ENCODE measurements around the gene CCDC8. TPM values are rescaled to one million over a fixed set of nuclear protein-coding genes. Genes with fewer than 3 reads are reported as not detected.
A peak's percentile ranks its signal among the peaks of the same experiment; 100 is the strongest.
"Not testable (repeated sequence)": the region's sequence is repeated elsewhere in the genome, so short reads cannot be mapped to it uniquely, and the experiment has no call there.

The CCDC8 gene
- total RNA-seq, 1 experiment from 2014 or later, result 27.5 TPM

DNA sequence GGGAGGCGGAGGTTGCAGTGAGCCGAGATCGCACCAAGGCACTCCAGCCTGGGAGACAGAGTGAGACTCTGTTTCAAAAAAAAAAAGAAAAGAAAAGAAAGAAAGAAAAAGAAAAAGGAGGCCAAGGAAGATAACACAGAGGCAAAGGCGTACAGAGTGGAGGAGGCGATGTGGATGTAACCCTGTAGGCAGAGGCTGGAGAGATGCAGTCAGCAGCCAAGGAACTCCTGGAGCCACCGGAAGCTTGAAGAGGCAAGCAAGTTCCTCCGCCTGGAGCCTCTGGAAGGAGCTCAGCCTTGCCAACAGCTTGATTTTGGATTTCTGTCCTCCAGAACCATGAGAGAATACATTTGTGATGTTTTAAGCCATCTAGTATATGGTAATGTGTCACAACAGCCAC, 6.7 kb upstream of the CCDC8 start:
- no peak overlapping the region for H3T11ph ChIP-seq (ENCODE audit: low read length)
- H3K14ac ChIP-seq (ENCODE audit: insufficient read depth, low read length), result no peak overlapping the region
- no peak overlapping the region for H2AFZ ChIP-seq (ENCODE audit: low read length)
- H4K8ac ChIP-seq (replicated peaks; ENCODE audit: insufficient read length, low read depth, low read length), result no peak overlapping the region
- no peak overlapping the region for H3K56ac ChIP-seq (ENCODE audit: insufficient read length, low read depth, low read length)
- TF ChIP-seq, protein P1, sequence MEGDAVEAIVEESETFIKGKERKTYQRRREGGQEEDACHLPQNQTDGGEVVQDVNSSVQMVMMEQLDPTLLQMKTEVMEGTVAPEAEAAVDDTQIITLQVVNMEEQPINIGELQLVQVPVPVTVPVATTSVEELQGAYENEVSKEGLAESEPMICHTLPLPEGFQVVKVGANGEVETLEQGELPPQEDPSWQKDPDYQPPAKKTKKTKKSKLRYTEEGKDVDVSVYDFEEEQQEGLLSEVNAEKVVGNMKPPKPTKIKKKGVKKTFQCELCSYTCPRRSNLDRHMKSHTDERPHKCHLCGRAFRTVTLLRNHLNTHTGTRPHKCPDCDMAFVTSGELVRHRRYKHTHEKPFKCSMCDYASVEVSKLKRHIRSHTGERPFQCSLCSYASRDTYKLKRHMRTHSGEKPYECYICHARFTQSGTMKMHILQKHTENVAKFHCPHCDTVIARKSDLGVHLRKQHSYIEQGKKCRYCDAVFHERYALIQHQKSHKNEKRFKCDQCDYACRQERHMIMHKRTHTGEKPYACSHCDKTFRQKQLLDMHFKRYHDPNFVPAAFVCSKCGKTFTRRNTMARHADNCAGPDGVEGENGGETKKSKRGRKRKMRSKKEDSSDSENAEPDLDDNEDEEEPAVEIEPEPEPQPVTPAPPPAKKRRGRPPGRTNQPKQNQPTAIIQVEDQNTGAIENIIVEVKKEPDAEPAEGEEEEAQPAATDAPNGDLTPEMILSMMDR (conservative IDR thresholded peaks at IDR 0.05), result no peak
- Mint-ChIP-seq H3K4me3 (no peak overlapping the region), H3K27me3 (ENCODE audit: low read depth) (peaks cover 6% of the 10 kb centered on the region), H3K27ac (no peak overlapping the region), H3K36me3 (ENCODE audit: insufficient read depth in 1 of 3, low read depth in 3 of 3) (no peaks in the 10 kb centered on the region), H3K4me1 (peaks cover 13 to 20% of the 10 kb centered on the region in 2 experiments), H3K9me3 (no peaks in the 10 kb centered on the region; a peak in 2 of 5 replicates)
- H3K79me1 ChIP-seq (ENCODE audit: insufficient read depth, low read depth, low read length, poor library complexity, severe bottlenecking), result no peaks in the 10 kb centered on the region
- DNase-seq, result no peak
- no peak overlapping the region for H2BK12ac ChIP-seq (ENCODE audit: insufficient read length, low read depth, low read length)
- no peak overlapping the region for H2BK5ac ChIP-seq (ENCODE audit: insufficient read length, low read length)
- no peaks in the 10 kb centered on the region for H4K20me1 ChIP-seq (ENCODE audit: control insufficient read depth, insufficient read depth, insufficient read length)
- H3K23ac ChIP-seq (ENCODE audit: insufficient read length, low read depth, low read length), result no peak overlapping the region
- H3K23me2 ChIP-seq (ENCODE audit: insufficient read length, low read depth, low read length, poor library complexity, severe bottlenecking), result no peaks in the 10 kb centered on the region
- no peaks in the 10 kb centered on the region for H3K9me3 ChIP-seq (ENCODE audit: control insufficient read depth, low read depth, low read length)
- H3K79me2 ChIP-seq (ENCODE audit: insufficient read depth, low read length), result no peaks in the 10 kb centered on the region
- H3K4me2 ChIP-seq (ENCODE audit: insufficient read depth, insufficient read length, low read length), result no peak overlapping the region
- H3K4ac ChIP-seq (ENCODE audit: low read depth, low read length), result no peak overlapping the region
- no peak overlapping the region for H2AK5ac ChIP-seq (ENCODE audit: insufficient read length, low read length)
- no peaks in the 10 kb centered on the region for H3K27me3 ChIP-seq (ENCODE audit: insufficient read depth, low read length)
- H2BK20ac ChIP-seq (ENCODE audit: low read depth, low read length, poor library complexity, severe bottlenecking), result no peak overlapping the region
- no peak overlapping the region for H4K91ac ChIP-seq (ENCODE audit: insufficient read length, low read depth, low read length)
- H3K4me1 ChIP-seq (ENCODE audit: insufficient read depth, low read length), result no peaks in the 10 kb centered on the region
- no peak overlapping the region for H2BK120ac ChIP-seq (ENCODE audit: low read depth, low read length, poor library complexity, severe bottlenecking)
- H4K5ac ChIP-seq (ENCODE audit: insufficient read length, low read depth, low read length), result no peak overlapping the region
- H2BK15ac ChIP-seq (ENCODE audit: low read depth, low read length), result no peak overlapping the region
- no peak overlapping the region for H3K27ac ChIP-seq (ENCODE audit: insufficient read length, low read depth, low read length)
- WGBS (ENCODE audit: extremely low coverage, insufficient read length, low lambda C conversion rate), result no CpG with 5 or more reads among the region's 7 CpGs
- H3K18ac ChIP-seq (ENCODE audit: insufficient read length, low read depth, low read length), result no peak overlapping the region
- H3K9ac ChIP-seq (ENCODE audit: extremely low read depth, insufficient read length, low read length), result no peak overlapping the region

DNA sequence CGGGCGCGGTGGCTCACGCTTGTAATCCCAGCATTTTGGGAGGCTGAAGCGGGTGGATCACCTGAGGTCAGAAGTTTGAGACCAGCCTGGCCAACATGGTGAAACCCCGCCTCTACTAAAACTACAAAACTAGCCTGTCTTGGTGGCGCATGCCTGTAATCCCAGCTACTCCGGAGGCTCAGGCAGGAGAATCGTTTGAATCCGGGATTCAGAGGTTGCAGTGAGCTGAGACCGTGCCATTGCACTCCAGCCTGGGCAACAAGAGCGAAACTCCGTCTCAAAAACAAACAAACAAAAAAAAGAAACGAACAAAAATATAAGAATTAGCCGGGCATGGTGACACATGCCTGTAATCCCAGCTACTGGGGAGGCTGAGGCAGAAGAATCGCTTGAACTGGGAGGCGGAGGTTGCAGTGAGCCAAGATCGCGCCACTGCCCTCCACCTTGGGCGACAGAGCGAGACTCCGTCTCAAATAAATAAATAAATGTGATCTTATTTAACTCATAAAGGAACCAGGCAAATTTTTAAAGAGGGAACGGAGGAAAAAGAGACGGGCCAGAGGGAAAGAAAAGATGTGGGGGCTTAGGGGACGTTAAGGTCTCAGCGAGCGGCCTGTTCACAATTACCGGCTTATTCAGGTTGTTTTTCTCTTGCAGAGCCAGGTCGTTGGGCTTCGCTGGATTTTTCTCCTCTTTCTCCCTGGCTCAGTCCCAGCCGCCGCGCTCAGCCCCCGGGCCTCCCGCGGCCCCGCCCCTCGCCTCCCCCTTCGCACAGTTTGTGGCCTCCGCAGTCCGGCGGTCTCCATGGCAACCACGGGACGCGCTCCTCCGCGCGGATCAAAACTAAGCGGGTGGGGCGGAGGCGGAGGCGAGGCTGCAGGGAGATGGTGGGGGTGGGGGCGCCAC, 2.7 kb upstream of the CCDC8 start:
- not testable (repeated sequence) for H3K79me1 ChIP-seq (ENCODE audit: insufficient read depth, low read depth, low read length, poor library complexity, severe bottlenecking); H2BK120ac ChIP-seq (ENCODE audit: low read depth, low read length, poor library complexity, severe bottlenecking); H4K20me1 ChIP-seq (ENCODE audit: control insufficient read depth, insufficient read depth, insufficient read length); H3K9me3 ChIP-seq (ENCODE audit: control insufficient read depth, low read depth, low read length); H3K9me3 Mint-ChIP-seq; H3K27ac ChIP-seq (ENCODE audit: insufficient read length, low read depth, low read length); H3K18ac ChIP-seq (ENCODE audit: insufficient read length, low read depth, low read length); H3K79me2 ChIP-seq (ENCODE audit: insufficient read depth, low read length); H2AK5ac ChIP-seq (ENCODE audit: insufficient read length, low read length); H2AFZ ChIP-seq (ENCODE audit: low read length); H3K23ac ChIP-seq (ENCODE audit: insufficient read length, low read depth, low read length); H3T11ph ChIP-seq (ENCODE audit: low read length); H2BK12ac ChIP-seq (ENCODE audit: insufficient read length, low read depth, low read length); H3K4ac ChIP-seq (ENCODE audit: low read depth, low read length); H4K8ac ChIP-seq (replicated peaks; ENCODE audit: insufficient read length, low read depth, low read length); H3K36me3 Mint-ChIP-seq (ENCODE audit: insufficient read depth in 1 of 3, low read depth in 3 of 3); H3K14ac ChIP-seq (ENCODE audit: insufficient read depth, low read length); H4K5ac ChIP-seq (ENCODE audit: insufficient read length, low read depth, low read length); H3K27me3 ChIP-seq (ENCODE audit: insufficient read depth, low read length); H3K4me1 ChIP-seq (ENCODE audit: insufficient read depth, low read length); H4K91ac ChIP-seq (ENCODE audit: insufficient read length, low read depth, low read length); H3K56ac ChIP-seq (ENCODE audit: insufficient read length, low read depth, low read length); H3K9ac ChIP-seq (ENCODE audit: extremely low read depth, insufficient read length, low read length); H2BK15ac ChIP-seq (ENCODE audit: low read depth, low read length); H2BK20ac ChIP-seq (ENCODE audit: low read depth, low read length, poor library complexity, severe bottlenecking); H2BK5ac ChIP-seq (ENCODE audit: insufficient read length, low read length)
- no CpG with 5 or more reads among the region's 53 CpGs for WGBS (ENCODE audit: extremely low coverage, insufficient read length, low lambda C conversion rate)
- peaks cover 20% of the 10 kb centered on the region for H3K23me2 ChIP-seq (ENCODE audit: insufficient read length, low read depth, low read length, poor library complexity, severe bottlenecking)
- Mint-ChIP-seq H3K4me3 (peak overlapping the region; percentile 40 to 74), H3K27me3 (ENCODE audit: low read depth) (peaks cover 15% of the 10 kb centered on the region), H3K27ac (peak overlapping the region; percentile 68 to 96 (median 72)), H3K4me1 (peaks cover 28 to 43% of the 10 kb centered on the region in 2 experiments)
- peak overlapping the region; percentile 17 for H3K4me2 ChIP-seq (ENCODE audit: insufficient read depth, insufficient read length, low read length)
- DNase-seq, result peak; percentile 95
